ENCODE results near the gene CHRNA4.

DNA sequence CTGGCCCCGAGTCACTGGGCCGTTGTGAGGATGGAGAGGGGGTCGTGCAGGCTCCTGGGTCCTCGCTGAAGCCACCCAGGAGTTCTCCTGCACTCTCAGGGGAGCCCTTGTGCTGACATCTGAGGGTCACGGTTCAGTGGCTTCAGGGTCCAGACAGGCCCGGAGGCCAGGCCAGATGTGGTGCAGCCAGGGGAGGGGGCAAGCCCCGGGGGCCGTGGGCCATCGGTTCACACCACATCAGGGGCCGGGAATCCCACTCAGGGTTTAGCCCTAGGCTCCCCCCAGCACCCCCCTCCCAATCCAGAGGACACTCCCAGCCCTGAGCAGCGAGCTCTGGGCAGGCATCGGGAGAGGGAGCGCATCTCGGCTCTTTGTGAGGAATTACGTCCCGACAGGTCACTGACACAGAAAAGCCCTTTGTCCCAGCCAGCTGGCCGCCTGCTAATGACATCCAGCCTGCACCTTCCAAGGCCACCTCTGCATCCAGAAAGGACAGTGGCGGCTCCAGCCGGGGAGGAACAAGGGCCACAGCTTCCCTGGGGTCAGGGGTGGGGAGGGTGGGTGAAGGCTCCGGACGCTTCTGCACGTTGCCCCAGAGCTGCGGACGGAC lies 6.4 kb upstream of the CHRNA4 start:
- TF ChIP-seq, protein P1, sequence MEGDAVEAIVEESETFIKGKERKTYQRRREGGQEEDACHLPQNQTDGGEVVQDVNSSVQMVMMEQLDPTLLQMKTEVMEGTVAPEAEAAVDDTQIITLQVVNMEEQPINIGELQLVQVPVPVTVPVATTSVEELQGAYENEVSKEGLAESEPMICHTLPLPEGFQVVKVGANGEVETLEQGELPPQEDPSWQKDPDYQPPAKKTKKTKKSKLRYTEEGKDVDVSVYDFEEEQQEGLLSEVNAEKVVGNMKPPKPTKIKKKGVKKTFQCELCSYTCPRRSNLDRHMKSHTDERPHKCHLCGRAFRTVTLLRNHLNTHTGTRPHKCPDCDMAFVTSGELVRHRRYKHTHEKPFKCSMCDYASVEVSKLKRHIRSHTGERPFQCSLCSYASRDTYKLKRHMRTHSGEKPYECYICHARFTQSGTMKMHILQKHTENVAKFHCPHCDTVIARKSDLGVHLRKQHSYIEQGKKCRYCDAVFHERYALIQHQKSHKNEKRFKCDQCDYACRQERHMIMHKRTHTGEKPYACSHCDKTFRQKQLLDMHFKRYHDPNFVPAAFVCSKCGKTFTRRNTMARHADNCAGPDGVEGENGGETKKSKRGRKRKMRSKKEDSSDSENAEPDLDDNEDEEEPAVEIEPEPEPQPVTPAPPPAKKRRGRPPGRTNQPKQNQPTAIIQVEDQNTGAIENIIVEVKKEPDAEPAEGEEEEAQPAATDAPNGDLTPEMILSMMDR (IDR thresholded peaks at IDR 0.05): no peak
- no peak for TF ChIP-seq POLR2A (IDR thresholded peaks at IDR 0.05)
